DMS 273 (cell line): Measurements from ENCODE around the gene PPFIBP2.

Source experiments
- DNase-seq: peaks from one replicate; lab custom pipeline; 2025; ENCODE audit not compliant: unreplicated experiment; lab: John Stamatoyannopoulos, UW

The PPFIBP2 gene

DNA sequence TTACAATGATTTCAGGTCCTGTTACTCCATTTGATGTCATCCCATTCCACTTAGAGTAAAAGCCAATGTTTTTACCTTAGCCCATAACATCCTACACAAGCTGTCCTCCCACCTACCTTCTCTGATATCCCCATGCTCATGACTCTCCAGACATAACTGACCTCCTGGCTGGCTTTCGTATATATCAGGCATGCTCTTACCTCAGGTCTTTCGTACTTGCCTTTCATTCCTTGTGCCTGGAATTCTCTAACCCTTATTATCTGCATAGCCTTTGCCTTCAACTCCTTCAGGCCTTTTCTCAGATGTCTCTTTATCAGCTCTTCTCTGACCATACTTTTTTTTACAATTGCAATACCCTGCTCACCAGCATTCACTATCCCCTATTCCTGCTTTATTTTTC, 169.8 kb downstream of the PPFIBP2 start:
- no peak for DNase-seq

GRCh38 chr11:7686761-7687160, 173.0 kb downstream of the PPFIBP2 start:
- DNase-seq, result no peak

GRCh38 chr11:7687386-7687785, 173.6 kb downstream of the PPFIBP2 start:
- no peak for DNase-seq

GRCh38 chr11:7688238-7688826, 174.5 kb downstream of the PPFIBP2 start:
- DNase-seq, result peak; percentile 31

- DNase-seq, result no peak
Observed at GRCh38 chr11:7689239-7689638, 175.4 kb downstream of the PPFIBP2 start.

DNA sequence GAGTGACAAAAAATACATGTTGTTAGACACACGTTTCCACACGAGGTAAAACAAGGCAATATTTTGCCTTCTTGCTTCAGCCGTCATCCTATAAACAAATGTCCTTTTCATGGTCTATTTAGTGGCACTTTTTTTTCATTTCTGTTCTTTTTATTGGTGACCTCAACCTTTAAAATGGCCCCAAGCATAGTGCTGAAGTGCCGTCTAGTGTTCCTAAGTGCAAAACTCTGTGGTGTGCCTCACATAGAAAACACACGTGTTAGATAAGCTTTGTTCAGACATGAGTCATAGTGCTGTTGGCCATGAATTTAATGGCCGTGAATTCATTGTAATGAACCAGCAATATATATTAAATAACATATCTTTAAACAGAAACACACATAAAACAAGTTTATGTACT, 176.8 kb downstream of the PPFIBP2 start:
- no peak for DNase-seq

DNA sequence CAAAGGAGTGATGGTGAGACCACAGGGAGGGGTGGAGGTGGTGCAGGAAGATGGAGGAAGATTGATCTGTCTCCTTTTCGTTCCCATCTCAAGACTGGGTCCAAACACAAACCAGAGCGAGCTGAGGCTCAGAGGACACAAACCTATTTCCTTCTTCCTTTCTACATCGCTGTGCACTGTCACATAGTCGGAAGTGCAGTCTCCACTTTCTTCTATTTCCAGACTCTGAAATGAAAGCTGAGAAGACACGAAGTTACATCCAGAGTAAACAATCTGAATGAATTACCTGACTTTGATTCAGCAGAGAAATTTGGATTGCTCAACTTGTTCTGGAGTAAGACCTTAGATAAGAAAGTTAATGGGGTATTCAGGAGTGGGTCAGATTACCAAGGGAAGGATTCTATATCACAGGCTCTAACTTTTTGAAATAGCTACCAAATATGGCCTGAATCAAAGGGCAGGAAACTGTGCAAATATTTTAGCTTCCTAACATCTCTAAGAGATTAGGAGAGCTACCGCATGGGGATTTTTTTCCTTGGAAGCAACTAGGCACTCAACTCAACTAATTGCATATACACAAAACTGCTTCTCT, 178.1 kb downstream of the PPFIBP2 start:
- no peak for DNase-seq

GRCh38 chr11:7692426-7692825, 178.6 kb downstream of the PPFIBP2 start:
- no peak for DNase-seq

DNA sequence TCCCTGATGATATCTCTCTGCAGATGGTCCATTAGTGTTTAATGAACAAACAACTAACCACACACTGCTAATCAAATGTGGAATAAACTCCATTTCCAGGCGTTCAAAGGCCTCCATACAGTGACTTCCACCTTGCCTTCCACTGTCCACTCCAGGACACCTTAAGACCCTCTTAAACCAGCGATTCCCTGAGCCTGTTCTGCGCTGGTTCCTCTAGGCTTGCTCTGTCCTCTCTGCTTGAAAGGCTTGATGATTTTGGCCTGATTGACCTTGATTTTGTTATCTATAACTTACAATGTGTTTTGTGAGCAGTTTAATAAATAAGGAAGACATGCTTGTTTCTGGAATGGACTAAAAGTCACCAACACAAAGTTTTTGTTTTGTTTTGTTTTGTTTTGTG, 180.4 kb downstream of the PPFIBP2 start:
- DNase-seq, result no peak

- DNase-seq, result no peak
Observed at GRCh38 chr11:7696424-7696823, 182.6 kb downstream of the PPFIBP2 start.
